Aorta (tissue), 5 donors: ENCODE data around the gene CEP120. TPM values are rescaled to one million over a fixed set of nuclear protein-coding genes. Genes with fewer than 3 reads are reported as not detected.
"Not testable (repeated sequence)": the region's sequence is repeated elsewhere in the genome, so short reads cannot be mapped to it uniquely, and the experiment has no call there.

Experiments used
- ATAC-seq: fragments of 200-7000 bp; cut with Tn5 transposase; one replicate; pipeline ENCODE4 v1.9.1; 2022; ENCODE audit warnings: moderate library complexity; ENCODE audit not compliant: low FRiP score
- DNase-seq, 2 donors: peaks; one replicate each; pipeline ENCODE4 v3.0.0-alpha.2; 2020
- H3K27ac ChIP-seq, 2 donors: one replicate each; pipeline ENCODE4 v1.5.1; 2013; ENCODE audit warnings: low read length in 2 of 2, mild to moderate bottlenecking in 2 of 2, moderate library complexity in 2 of 2, control low read depth in 1 of 2, inconsistent platforms in 1 of 2, low read depth in 1 of 2
- H3K27me3 ChIP-seq, 2 donors: one replicate each; pipeline ENCODE4 v1.6.1; 2013; ENCODE audit warnings: control low read depth in 1 of 2, low read length in 1 of 2, mild to moderate bottlenecking in 1 of 2, moderate library complexity in 1 of 2; ENCODE audit not compliant: insufficient read depth in 2 of 2, control insufficient read depth in 1 of 2
- H3K36me3 ChIP-seq, 2 donors: one replicate each; pipeline ENCODE4 v1.6.1; 2013; ENCODE audit warnings: control low read depth in 1 of 2, low read length in 1 of 2, mild to moderate bottlenecking in 1 of 2; ENCODE audit not compliant: insufficient read depth in 2 of 2, control insufficient read depth in 1 of 2
- H3K4me1 ChIP-seq, 2 donors: one replicate each; pipeline ENCODE4 v1.6.1; 2013; ENCODE audit warnings: low read length in 2 of 2, control low read depth in 1 of 2, mild to moderate bottlenecking in 1 of 2, moderate library complexity in 1 of 2; ENCODE audit not compliant: insufficient read depth in 2 of 2, control insufficient read depth in 1 of 2
- H3K4me3 ChIP-seq, 2 donors: one replicate each; pipeline ENCODE4 v1.5.1; 2013; ENCODE audit warnings: low read length in 2 of 2, control low read depth in 1 of 2, mild to moderate bottlenecking in 1 of 2
- H3K9me3 ChIP-seq: one replicate; pipeline ENCODE4 v1.6.1; 2013; ENCODE audit warnings: mild to moderate bottlenecking, low read length; ENCODE audit not compliant: control insufficient read depth
- WGBS, 2 donors: extraction: QIAGEN DNeasy Blood & Tissue Kit; methylation state at CpG; one replicate each; pipeline ENCODE4 v1.1.7; 2013; 5-methylcytosine and 5-hydroxymethylcytosine counted together
- intact Hi-C, 2 donors: fragments of 100-400 bp; cut with DNase I; formaldehyde crosslinking; loops; one replicate each; pipeline versions ENCODE4 v1.14.2 to v1.15.0; 2022
- polyA plus RNA-seq, 2 donors: library from polyadenylated mRNA; stranded (reverse); fragments of 200-250 nt; gene quantifications; one replicate each; pipeline ENCODE4 v1.2.3, GENCODE V29; 2013
- total RNA-seq, 2 donors: library from RNA; stranded (reverse); fragmentation: NEBNext Ultra II Directional; extraction: Animal tissue kit (Norgen Biotek cat#: 25700); gene quantifications; one replicate each; pipeline ENCODE4 v1.2.1, GENCODE V29; 2021
- donor health status: healthy with polysubstance abuse.
- donor health status: Bipolar disorder and iron deficiency.
- donor health status: DM: no; HTN: no; CAD: no.
- donor health status: DM: no; HTN: no; CAD: no.
- donor health status: DM: yes; HTN: yes; CAD: no.

The CEP120 gene
- total and polyA plus RNA-seq, 4 donors = 7.1 to 24.2 (median 14.9) TPM

DNA sequence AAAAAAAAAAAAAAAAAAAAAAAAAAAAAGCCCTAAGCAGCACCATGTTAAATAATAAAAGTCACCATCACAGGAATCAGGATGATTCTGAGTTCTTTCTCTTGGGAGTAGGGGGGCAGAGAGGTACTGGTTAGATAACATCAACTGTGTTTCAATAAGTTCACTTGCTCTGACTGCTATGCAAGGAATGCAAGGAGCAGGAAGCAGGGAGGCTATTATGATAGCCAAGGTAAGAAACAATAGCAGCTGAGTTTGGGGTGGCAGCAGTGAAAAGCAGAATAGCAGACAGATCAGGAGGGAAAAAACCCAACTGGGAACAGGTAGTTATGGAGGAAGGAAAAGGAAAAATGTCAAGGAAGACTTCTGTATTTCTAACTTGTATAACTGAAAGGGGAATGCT is 8.2 kb downstream of the CEP120 start:
- intact Hi-C loops = no loop called here
- Histone ChIP-seq H3K9me3 (no peaks in the 10 kb centered on the region), H3K27me3 (no peaks in the 10 kb centered on the region), H3K4me3 (no peak overlapping the region), H3K27ac (no peak overlapping the region), H3K36me3 (peaks cover 0 to 6% of the 10 kb centered on the region in 2 donors), H3K4me1 (peaks cover 1 to 2% of the 10 kb centered on the region in 2 donors)
- no peak for DNase-seq
- ATAC-seq = no peak

- intact Hi-C loops = no loop called here
- H3K4me3 ChIP-seq = no peak overlapping the region
- H3K27me3 ChIP-seq = no peaks in the 10 kb centered on the region
- ATAC-seq (no peak), DNase-seq (no peak)
- no peak overlapping the region for H3K27ac ChIP-seq
- WGBS, 2 donors = 86 to 91% methylated on average over 3 of the region's 3 CpGs
- no peaks in the 10 kb centered on the region for H3K9me3 ChIP-seq
- peaks cover 1 to 2% of the 10 kb centered on the region in 2 donors for H3K4me1 ChIP-seq
- peaks cover 0 to 6% of the 10 kb centered on the region in 2 donors for H3K36me3 ChIP-seq
These were observed 11.0 kb downstream of the CEP120 start for GRCh38 chr5:123412206-123412605.

GRCh38 chr5:123401999-123402398 is 21.2 kb downstream of the CEP120 start:
- H3K4me1 ChIP-seq, H3K27me3 ChIP-seq, H3K9me3 ChIP-seq, H3K4me3 ChIP-seq, H3K36me3 ChIP-seq, ATAC-seq, intact Hi-C loops, H3K27ac ChIP-seq: not testable (repeated sequence)
- DNase-seq = peak in 1 of 2 donors; percentile 72
- 86 to 90% methylated on average over 12 of the region's 12 CpGs for WGBS, 2 donors

DNA sequence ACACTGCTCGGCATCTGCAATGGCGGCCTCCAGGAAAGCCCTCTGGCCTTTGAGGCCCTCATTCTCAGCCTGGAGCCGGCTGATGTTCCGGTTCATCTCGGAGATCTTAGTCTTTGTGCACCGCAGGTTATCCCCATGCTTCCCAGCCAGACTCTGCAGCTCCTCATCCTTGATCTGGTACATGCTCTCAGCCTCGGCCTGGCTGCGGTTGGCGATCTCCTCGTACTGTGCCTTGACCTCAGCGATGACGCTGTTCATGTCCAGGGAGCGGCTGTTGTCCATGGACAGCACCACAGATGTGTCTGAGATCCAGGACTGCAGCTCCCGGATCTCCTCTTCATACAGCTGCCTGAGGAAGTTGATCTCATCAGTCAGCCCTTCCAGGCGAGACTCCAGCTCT is 21.9 kb downstream of the CEP120 start:
- Histone ChIP-seq H3K4me1 (peaks cover 4 to 7% of the 10 kb centered on the region in 2 donors), H3K36me3 (no peaks in the 10 kb centered on the region), H3K9me3 (no peaks in the 10 kb centered on the region), H3K4me3 (no peak overlapping the region), H3K27me3 (no peaks in the 10 kb centered on the region), H3K27ac (no peak overlapping the region)
- intact Hi-C loops = no loop called here
- WGBS, 2 donors = 95% methylated on average over 14 to 15 of the region's 15 CpGs
- ATAC-seq (no peak), DNase-seq (no peak)

DNA sequence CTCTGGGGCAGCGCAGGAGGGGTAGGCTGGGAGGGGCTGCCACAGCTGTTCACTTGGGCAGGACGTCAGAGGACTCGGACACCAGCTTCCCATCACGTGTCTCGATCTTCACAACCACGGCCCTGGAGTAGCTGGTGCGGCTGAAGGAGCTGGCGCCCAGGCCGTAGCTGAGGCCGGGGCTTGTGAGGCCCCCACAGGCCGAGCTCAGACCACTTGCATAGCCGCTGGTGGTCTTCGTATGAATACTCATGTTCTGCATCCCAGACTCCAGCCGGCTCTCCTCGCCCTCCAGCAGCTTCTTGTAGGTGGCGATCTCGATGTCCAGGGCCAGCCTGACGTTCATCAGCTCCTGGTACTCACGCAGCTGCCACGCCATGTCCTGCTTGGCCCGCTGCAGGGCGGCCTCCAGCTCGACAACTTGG is 22.3 kb downstream of the CEP120 start:
- H3K36me3 ChIP-seq, H3K4me1 ChIP-seq, H3K27ac ChIP-seq, intact Hi-C loops, H3K27me3 ChIP-seq, DNase-seq, H3K9me3 ChIP-seq, H3K4me3 ChIP-seq, ATAC-seq: not testable (repeated sequence)
- 96% methylated on average over 22 to 23 of the region's 23 CpGs for WGBS, 2 donors

- intact Hi-C loops = no loop called here
- H3K27ac ChIP-seq = no peak overlapping the region
- no peak overlapping the region for H3K4me3 ChIP-seq
- H3K9me3 ChIP-seq = no peaks in the 10 kb centered on the region
- no peaks in the 10 kb centered on the region for H3K27me3 ChIP-seq
- WGBS, 2 donors = 100% methylated on average over 1 of the region's 1 CpG
- ATAC-seq (no peak), DNase-seq (no peak)
- H3K4me1 ChIP-seq = no peaks in the 10 kb centered on the region
- no peaks in the 10 kb centered on the region for H3K36me3 ChIP-seq
These were observed 25.0 kb downstream of the CEP120 start for GRCh38 chr5:123398058-123398733.

- no peak overlapping the region for H3K4me3 ChIP-seq
- H3K27me3 ChIP-seq = no peaks in the 10 kb centered on the region
- DNase-seq = no peak
- H3K36me3 ChIP-seq = peaks cover 0 to under 1% of the 10 kb centered on the region in 2 donors
- no peak overlapping the region for H3K27ac ChIP-seq
- H3K4me1 ChIP-seq = no peaks in the 10 kb centered on the region
- WGBS, 2 donors = 94 to 95% methylated on average over 3 of the region's 3 CpGs
- no peaks in the 10 kb centered on the region for H3K9me3 ChIP-seq
- ATAC-seq = no peak
- intact Hi-C loops = no loop called here
These were observed 25.7 kb downstream of the CEP120 start for GRCh38 chr5:123397538-123397937.

DNA sequence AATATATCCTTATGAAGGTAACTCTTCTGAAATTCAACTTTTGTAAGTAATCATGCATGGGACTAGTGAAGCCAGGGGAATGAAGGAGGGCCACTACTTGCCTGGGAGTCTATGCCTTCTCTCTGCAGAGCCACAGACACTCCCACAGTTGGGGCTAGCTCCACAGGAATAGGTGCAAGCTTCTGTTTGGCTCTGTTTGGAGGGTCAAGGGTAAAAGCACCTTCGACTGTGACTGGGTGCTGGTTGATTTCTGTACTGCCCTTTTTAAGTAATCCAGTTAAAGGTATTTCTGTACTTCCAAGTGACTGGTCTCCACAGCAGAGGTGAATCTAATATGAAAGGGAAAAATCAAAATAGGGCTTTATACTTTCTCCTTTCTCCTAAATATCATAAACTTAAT is 32.2 kb downstream of the CEP120 start:
- no peaks in the 10 kb centered on the region for H3K27me3 ChIP-seq
- no peak overlapping the region for H3K27ac ChIP-seq
- peaks cover 2 to 3% of the 10 kb centered on the region in 2 donors for H3K36me3 ChIP-seq
- H3K9me3 ChIP-seq = no peaks in the 10 kb centered on the region
- H3K4me1 ChIP-seq = no peaks in the 10 kb centered on the region
- DNase-seq (no peak), ATAC-seq (no peak)
- no peak overlapping the region for H3K4me3 ChIP-seq
- WGBS, 2 donors = 91 to 93% methylated on average over 1 of the region's 1 CpG
- intact Hi-C loops = no loop called here

DNA sequence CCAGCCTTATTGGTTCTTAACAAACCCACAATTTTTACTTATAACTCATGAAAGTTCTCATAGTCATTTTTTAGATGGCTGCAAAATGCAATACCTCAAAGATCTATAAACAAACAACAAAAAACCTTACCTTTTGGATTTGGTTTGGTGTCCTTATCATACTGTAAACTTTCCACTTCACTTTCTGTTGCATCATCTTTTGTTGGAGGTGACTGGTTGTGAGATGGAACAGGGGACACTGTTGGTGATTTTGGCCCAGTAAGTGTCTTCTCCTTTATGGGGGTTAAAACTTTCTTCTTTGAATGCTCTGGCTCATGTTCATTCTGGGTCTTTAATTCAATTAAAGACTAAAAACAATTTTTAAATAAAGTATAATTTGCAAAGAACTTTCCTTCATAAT is 33.4 kb downstream of the CEP120 start:
- H3K9me3 ChIP-seq = no peaks in the 10 kb centered on the region
- no peak overlapping the region for H3K4me3 ChIP-seq
- no peaks in the 10 kb centered on the region for H3K4me1 ChIP-seq
- intact Hi-C loops = no loop called here
- peaks cover 2 to 3% of the 10 kb centered on the region in 2 donors for H3K36me3 ChIP-seq
- DNase-seq (no peak), ATAC-seq (no peak)
- H3K27ac ChIP-seq = no peak overlapping the region
- no peaks in the 10 kb centered on the region for H3K27me3 ChIP-seq
